ENCODE results near the gene UBE3C.

The UBE3C gene

DNA sequence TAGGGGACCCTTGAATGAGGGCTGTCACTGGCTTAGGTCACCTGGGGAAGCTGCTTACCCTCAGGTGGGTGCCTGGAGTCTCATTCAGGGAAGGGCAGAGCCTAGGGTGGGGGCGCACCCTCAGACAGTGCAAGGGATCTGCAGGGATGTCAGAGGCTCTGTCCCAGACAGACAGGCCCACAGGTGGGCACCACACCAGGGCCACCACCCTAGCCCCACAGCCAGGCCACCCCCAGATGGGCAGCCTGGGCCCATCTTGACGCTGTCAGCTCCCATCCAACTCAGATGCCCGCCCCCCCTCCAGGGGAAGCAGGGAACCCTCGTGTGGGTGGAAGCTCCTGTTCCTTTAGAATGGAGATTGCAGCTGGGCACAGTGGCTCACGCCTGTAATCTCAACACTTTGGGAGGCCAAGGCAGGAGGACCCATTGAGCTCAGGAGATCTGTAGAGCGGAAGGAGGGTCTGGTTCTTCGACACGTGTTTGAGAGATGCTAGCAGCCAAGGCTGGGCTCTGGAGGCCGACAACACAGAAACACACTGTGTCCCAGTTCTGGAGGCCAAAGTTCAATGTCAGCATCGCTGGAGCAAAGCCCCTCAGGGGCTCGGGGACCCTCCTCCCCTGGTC is 139.6 kb downstream of the UBE3C start:
- TF ChIP-seq ZBTB7A (IDR thresholded peaks at IDR 0.05; ENCODE audit: low read depth) (no peak), RAD21 (IDR thresholded peaks at IDR 0.05; ENCODE audit: low read depth) (no peak), NFIC (IDR thresholded peaks at IDR 0.05) (no peak), EP300 (IDR thresholded peaks at IDR 0.05; ENCODE audit: borderline replicate concordance) (no peak), EGR1 (IDR thresholded peaks at IDR 0.05) (no peak), CREB1 (IDR thresholded peaks at IDR 0.05; ENCODE audit: low read depth) (no peak), TCF12 (IDR thresholded peaks at IDR 0.05; ENCODE audit: low read depth) (no peak), CEBPB (IDR thresholded peaks at IDR 0.05) (no peak), YY1 (IDR thresholded peaks at IDR 0.05; ENCODE audit: low read depth) (no peak), TAF1 (IDR thresholded peaks at IDR 0.05; ENCODE audit: low read depth) (no peak), TEAD4 (IDR thresholded peaks at IDR 0.05) (no peak), FOXM1 (IDR thresholded peaks at IDR 0.05; ENCODE audit: borderline replicate concordance, low read depth) (no peak)
- TF ChIP-seq, protein P1, sequence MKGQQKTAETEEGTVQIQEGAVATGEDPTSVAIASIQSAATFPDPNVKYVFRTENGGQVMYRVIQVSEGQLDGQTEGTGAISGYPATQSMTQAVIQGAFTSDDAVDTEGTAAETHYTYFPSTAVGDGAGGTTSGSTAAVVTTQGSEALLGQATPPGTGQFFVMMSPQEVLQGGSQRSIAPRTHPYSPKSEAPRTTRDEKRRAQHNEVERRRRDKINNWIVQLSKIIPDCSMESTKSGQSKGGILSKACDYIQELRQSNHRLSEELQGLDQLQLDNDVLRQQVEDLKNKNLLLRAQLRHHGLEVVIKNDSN (IDR thresholded peaks at IDR 0.05): no peak
- TF ChIP-seq, protein P2, sequence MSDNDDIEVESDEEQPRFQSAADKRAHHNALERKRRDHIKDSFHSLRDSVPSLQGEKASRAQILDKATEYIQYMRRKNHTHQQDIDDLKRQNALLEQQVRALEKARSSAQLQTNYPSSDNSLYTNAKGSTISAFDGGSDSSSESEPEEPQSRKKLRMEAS (IDR thresholded peaks at IDR 0.05): no peak

DNA sequence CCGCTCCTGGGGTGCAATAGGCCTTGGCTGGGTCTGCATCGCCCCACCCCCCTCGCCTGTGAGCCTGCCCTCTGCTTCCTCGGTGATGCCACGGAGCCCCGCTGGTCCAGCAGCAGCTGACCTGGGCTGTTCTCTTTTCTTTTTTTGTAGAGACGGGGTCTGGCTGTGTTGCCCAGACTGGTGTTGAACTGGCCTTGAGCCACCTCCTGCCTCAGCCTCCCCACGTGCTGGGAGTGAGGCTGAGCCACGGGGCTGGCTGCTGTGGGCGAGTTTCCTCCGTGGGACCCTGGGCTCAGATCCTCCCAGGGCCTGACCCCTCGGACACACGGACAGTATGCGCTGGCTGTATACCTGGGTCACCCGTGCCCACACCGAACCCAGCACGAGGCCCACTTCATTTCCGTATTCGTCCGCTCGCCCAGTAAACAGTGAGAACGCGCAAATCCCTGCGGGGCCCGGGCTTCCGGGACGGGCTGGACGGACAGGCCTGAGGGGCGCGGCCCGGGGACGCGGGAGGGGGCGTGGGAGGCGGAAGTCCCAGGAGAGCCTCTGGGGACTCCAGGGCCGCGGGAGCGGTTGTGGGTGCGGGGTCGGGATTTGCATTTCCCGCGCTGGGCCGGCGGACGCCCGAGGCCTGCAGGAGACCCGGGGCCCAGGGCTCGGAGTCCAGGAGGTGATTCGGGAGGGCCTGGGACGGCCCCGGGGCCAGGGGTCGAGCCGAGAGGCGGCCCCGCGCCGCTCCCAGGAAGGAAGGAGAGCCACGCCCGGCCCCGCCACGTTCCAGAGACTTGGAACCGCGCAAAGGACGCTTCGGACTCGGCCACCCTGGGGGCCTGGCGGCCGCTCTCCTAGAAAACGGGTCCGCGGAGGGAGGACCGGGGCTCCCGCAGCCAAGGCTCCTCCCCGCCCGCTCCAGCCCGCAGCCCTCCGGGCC is 140.3 kb downstream of the UBE3C start:
- TF ChIP-seq TEAD4 (IDR thresholded peaks at IDR 0.05) (no peak), RAD21 (IDR thresholded peaks at IDR 0.05; ENCODE audit: low read depth) (no peak), CEBPB (IDR thresholded peaks at IDR 0.05) (no peak), NFIC (IDR thresholded peaks at IDR 0.05) (no peak), TAF1 (IDR thresholded peaks at IDR 0.05; ENCODE audit: low read depth) (0 out of 2 replicates have a peak, but pooled peaks have one; percentile 17), TCF12 (IDR thresholded peaks at IDR 0.05; ENCODE audit: low read depth) (0 out of 2 replicates have a peak, but pooled peaks have one; percentile 31), EP300 (IDR thresholded peaks at IDR 0.05; ENCODE audit: borderline replicate concordance) (no peak), EGR1 (IDR thresholded peaks at IDR 0.05) (0 out of 2 replicates have a peak, but pooled peaks have one; percentile 30), YY1 (IDR thresholded peaks at IDR 0.05; ENCODE audit: low read depth) (no peak), CREB1 (IDR thresholded peaks at IDR 0.05; ENCODE audit: low read depth) (no peak), ZBTB7A (IDR thresholded peaks at IDR 0.05; ENCODE audit: low read depth) (no peak; the same call in 1 of the 2 replicates)
- TF ChIP-seq, protein P1 (IDR thresholded peaks at IDR 0.05): no peak

DNA sequence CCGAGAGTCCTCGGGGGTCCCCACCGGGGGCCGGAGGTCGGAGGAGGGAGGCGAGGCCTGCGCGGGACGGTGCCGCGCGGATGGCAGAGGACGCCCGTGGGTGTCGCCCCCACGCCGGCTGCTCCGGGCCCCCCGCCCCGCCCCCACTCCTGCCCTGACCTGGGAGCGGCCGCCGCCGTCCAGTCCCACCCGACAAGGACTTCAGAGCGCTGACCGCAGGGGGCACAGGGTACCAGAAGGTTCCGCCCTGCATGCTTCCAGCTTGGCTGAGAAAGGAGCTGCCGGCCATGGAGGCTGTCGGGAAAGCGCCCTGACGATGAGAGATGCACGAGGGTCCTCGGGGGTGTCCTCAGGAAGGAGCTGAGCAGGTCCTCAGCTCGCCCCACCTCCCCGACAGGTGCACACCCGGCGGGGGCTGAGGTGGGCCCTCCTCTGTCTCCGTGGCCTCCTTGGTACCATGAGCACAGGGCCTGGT is 141.1 kb downstream of the UBE3C start:
- TF ChIP-seq ZBTB7A (IDR thresholded peaks at IDR 0.05; ENCODE audit: low read depth) (no peak; the same call in 1 of the 2 replicates), TEAD4 (IDR thresholded peaks at IDR 0.05) (no peak), EGR1 (IDR thresholded peaks at IDR 0.05) (no peak), RAD21 (IDR thresholded peaks at IDR 0.05; ENCODE audit: low read depth) (no peak), NFIC (IDR thresholded peaks at IDR 0.05) (no peak), TCF12 (IDR thresholded peaks at IDR 0.05; ENCODE audit: low read depth) (no peak), TAF1 (IDR thresholded peaks at IDR 0.05; ENCODE audit: low read depth) (no peak), FOXM1 (IDR thresholded peaks at IDR 0.05; ENCODE audit: borderline replicate concordance, low read depth) (no peak), EP300 (IDR thresholded peaks at IDR 0.05; ENCODE audit: borderline replicate concordance) (no peak), YY1 (IDR thresholded peaks at IDR 0.05; ENCODE audit: low read depth) (no peak), CEBPB (IDR thresholded peaks at IDR 0.05) (no peak), CREB1 (IDR thresholded peaks at IDR 0.05; ENCODE audit: low read depth) (no peak)
- TF ChIP-seq, protein P3, sequence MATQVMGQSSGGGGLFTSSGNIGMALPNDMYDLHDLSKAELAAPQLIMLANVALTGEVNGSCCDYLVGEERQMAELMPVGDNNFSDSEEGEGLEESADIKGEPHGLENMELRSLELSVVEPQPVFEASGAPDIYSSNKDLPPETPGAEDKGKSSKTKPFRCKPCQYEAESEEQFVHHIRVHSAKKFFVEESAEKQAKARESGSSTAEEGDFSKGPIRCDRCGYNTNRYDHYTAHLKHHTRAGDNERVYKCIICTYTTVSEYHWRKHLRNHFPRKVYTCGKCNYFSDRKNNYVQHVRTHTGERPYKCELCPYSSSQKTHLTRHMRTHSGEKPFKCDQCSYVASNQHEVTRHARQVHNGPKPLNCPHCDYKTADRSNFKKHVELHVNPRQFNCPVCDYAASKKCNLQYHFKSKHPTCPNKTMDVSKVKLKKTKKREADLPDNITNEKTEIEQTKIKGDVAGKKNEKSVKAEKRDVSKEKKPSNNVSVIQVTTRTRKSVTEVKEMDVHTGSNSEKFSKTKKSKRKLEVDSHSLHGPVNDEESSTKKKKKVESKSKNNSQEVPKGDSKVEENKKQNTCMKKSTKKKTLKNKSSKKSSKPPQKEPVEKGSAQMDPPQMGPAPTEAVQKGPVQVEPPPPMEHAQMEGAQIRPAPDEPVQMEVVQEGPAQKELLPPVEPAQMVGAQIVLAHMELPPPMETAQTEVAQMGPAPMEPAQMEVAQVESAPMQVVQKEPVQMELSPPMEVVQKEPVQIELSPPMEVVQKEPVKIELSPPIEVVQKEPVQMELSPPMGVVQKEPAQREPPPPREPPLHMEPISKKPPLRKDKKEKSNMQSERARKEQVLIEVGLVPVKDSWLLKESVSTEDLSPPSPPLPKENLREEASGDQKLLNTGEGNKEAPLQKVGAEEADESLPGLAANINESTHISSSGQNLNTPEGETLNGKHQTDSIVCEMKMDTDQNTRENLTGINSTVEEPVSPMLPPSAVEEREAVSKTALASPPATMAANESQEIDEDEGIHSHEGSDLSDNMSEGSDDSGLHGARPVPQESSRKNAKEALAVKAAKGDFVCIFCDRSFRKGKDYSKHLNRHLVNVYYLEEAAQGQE (IDR thresholded peaks at IDR 0.05; ENCODE audit: low read depth): no peak
- TF ChIP-seq, protein P1 (IDR thresholded peaks at IDR 0.05): no peak
- TF ChIP-seq, protein P2 (IDR thresholded peaks at IDR 0.05): no peak

DNA sequence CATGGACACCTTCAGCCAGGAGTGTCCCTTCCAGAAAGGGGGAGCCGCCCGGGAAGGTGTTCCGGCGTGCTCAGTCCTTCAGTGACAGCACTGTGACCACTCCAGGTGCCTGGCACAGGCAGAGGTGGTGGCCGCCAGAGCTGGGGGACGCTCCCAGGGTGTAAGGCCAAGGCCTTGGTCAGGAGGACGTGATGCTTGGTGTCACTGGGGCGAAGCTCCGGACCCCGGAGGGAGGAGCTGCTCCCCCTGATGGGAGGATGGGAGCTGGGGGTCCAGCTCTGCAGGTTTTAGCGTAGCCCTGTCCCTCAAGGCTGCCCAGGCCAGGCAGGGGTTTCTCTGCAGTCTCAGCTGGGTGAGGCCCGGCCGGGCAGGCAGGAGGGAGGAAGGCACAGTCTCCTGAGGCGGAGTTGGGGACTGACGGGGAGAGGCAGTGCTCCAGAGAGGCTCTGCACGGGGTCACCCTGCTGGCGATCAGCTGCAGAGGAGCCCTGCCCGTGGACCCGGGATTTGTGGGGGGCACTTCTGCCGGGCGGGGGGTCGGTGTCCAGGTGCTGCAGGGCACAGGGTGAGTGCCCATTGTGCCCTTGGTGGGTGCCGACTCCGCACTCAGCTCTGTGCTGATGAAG is 141.6 kb downstream of the UBE3C start:
- TF ChIP-seq YY1 (IDR thresholded peaks at IDR 0.05; ENCODE audit: low read depth): no peak
- no peak for TF ChIP-seq TEAD4 (IDR thresholded peaks at IDR 0.05)
- no peak for TF ChIP-seq CREB1 (IDR thresholded peaks at IDR 0.05; ENCODE audit: low read depth)
- TF ChIP-seq EP300 (IDR thresholded peaks at IDR 0.05; ENCODE audit: borderline replicate concordance): no peak
- no peak for TF ChIP-seq TCF12 (IDR thresholded peaks at IDR 0.05; ENCODE audit: low read depth)
- TF ChIP-seq NFIC (IDR thresholded peaks at IDR 0.05): no peak
- TF ChIP-seq RAD21 (IDR thresholded peaks at IDR 0.05; ENCODE audit: low read depth): no peak
- TF ChIP-seq, protein P3 (IDR thresholded peaks at IDR 0.05; ENCODE audit: low read depth): no peak
- TF ChIP-seq, protein P1 (IDR thresholded peaks at IDR 0.05): no peak
- TF ChIP-seq, protein P2 (IDR thresholded peaks at IDR 0.05): no peak
- TF ChIP-seq FOXM1 (IDR thresholded peaks at IDR 0.05; ENCODE audit: borderline replicate concordance, low read depth): no peak
- no peak for TF ChIP-seq CEBPB (IDR thresholded peaks at IDR 0.05)
- no peak for TF ChIP-seq TAF1 (IDR thresholded peaks at IDR 0.05; ENCODE audit: low read depth)
- no peak for TF ChIP-seq EGR1 (IDR thresholded peaks at IDR 0.05)

All from Ishikawa (cell line).